GM18511 (cell line): Measurements from ENCODE around the gene GNAQ.
"Not testable (repeated sequence)": the region's sequence is repeated elsewhere in the genome, so short reads cannot be mapped to it uniquely, and the experiment has no call there.

Experiments
- ATAC-seq: cut with Tn5 transposase; IDR thresholded peaks from one replicate; pipeline ENCODE4 v1.9.1; 2021; ENCODE audit warnings: mild to moderate bottlenecking, moderate library complexity; ENCODE audit not compliant: unreplicated experiment

GNAQ gene

GRCh38 chr9:77752554-77752953 lies 279.1 kb downstream of the GNAQ start:
- no peak for ATAC-seq

DNA sequence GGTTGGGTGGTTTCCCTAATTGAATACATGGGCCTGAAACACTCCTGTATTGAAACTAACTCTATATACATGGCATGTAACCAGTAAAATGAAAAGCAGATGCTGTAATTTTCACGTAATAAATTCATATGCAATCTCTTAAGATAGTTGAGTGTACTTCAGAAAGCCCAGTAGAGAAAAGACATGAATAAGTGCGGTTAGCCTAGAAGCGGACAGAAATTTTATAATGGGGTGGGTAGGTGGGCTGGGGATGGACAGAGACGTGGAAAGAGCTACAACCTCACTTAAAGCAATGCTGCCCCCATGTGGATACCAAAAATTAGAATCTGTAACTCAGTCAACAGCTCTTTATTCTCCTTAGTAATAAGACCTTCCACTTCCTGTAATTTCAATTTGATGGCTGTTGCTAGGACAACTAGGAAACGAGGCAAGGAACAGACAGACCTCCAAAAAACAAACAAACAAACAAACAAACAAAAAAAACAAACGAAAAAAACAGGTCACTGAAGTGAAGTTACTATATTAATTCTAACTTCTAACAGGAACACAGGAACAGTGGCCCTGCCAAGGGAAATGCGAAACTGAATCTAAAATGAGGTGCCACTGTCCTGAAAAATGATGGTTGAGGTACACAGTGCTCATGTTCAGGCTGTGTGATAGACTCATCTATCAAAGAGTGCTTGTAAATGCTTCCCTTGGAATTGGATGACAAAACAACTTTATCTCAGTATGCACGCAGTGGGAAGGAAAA lies 280.1 kb downstream of the GNAQ start:
- peak; percentile 48 for ATAC-seq

- no peak for ATAC-seq
Observed at GRCh38 chr9:77750981-77751340, 280.6 kb downstream of the GNAQ start.

DNA sequence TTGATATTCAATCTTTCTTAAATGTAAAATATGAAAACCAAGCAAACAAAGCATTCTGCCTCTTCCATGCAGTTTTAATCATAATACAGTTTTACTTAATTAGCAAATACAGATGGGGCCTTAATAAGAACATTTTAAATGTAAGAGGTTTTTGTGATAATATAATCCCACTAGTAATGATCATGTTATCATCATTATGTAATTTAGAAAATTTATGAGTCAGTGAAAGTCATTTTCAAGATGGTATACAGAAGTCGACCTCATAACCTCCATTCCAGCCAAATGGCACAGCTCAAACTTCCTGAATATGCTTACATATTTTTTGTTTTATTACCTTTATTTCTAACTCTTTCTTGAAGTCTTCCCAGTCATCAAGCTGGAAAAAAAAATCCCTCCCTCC lies 281.3 kb downstream of the GNAQ start:
- no peak for ATAC-seq

GRCh38 chr9:77748214-77748772 lies 283.3 kb downstream of the GNAQ start:
- no peak for ATAC-seq

DNA sequence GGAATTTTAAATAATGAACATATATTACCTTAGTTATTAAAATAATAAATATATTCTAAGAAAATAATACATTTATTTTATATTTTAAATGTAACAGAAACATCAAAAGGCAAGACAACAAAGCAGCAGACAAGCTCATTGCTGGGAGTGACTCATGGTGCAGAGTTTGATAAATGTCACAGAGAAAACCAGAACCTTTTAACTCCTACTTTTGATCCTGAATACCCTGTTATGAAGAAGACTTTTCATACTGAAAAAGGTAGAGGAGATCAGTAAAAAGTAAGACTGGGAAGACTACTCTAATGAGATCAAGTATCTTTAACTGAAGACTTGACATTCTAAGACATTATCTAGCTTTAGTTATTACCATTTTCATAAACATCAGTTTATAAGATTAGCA lies 284.4 kb downstream of the GNAQ start:
- ATAC-seq: no peak

DNA sequence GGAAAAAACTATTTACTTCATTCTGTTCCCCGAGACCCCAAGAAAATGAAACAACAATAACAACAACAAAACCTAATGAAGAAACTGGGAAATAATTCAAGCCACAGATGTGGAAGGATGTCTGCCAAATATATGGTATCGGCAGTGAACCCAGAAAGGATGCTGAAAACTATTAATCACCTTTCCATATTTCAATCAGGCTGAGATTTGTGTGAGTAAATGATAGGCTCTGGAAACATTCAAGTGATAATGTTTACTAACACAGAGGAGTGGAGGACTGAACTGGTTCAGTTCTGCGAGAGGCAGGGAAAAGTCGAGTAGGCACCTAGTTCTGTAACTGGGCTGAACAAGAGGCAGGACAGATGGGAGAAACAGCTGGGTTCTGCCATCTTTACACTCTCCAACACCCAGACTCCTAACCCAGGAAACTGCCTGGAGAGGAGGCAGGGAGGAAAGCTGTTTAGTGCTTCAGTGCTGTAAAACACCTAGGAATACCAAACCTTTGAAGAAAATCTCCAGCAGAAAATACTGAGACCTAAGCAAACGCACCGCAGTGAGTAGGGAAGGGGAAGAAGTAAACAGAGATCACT lies 286.7 kb downstream of the GNAQ start:
- no peak for ATAC-seq

- no peak for ATAC-seq
Observed at GRCh38 chr9:77743386-77743785, 288.2 kb downstream of the GNAQ start.

DNA sequence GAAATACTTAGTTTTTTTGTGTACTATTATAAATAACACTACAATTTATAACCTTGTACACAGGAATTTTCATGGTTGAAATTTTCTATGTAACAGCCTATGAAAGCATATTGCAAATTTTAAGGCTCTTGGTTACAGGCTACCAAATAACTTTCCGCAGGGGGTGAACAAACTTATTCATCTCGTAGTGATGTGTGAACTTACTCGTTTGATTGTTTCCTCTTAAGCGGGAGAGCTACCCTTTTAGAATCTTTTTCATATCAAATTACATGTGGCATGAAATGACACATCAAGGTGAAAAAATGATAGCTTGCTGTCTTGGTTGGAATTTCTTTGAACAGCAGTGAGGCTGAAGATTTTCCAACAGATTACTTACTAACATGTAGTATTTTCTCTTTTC lies 292.7 kb downstream of the GNAQ start:
- ATAC-seq: no peak

DNA sequence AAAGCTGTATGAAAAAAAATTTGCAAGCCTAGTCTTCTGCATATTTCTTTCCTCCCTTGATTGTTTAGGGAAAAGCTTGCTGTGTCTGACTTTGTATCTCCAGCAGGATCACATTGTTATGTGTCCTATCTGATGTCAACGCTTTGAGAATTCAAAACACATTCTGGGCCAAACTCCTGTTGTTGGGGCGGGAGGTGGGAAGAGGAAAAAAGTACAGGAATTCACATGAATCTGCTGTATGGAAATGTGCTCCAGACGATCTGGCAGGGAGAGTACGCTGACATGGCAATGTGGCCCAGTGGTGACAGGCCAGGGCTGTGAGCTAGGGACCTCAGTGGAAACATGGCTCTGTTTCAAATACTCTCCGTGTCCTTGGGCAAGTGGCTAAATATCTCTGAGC lies 296.1 kb downstream of the GNAQ start:
- no peak for ATAC-seq

DNA sequence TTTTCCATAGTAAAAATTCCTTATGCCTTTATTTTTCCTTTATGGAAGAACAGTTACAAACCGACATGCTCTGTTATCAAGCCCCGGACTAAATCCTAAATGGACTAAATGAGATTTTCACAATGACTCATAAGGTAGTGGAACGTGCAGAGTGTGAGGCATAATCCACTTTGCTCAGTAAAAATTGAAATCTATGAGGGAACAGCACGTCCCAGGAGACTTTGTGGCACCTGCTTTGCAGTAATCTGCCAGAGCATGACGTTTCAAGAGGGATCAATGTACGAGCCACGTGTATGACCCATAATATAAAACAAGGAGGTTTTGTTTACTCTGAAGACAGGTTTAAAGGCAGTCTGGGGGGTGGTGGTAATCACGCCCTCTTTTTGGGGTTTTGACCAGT lies 299.7 kb downstream of the GNAQ start:
- peak; percentile 84 for ATAC-seq

GRCh38 chr9:77731008-77731698 lies 300.5 kb downstream of the GNAQ start:
- ATAC-seq: no peak

GRCh38 chr9:77729177-77729576 lies 302.4 kb downstream of the GNAQ start:
- ATAC-seq: no peak

GRCh38 chr9:77726814-77727213 lies 304.8 kb downstream of the GNAQ start:
- ATAC-seq: no peak

DNA sequence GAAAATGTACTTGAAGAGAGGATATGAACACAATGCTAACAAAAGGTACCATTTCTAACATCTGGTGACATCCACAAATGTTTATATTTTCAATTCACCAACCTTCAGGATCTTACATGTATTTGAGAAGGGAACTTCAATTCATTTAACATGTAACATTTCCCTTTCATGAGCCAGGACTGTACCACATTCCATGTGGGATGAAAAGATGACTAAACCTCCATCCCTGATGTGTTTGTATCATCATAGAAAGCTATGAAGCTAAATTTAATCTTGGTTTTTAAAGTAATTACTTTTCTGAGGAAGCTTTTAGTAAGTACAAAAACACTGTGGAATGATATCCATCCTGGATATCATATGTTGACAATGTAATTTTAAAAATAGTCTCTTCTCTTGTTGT lies 305.3 kb downstream of the GNAQ start:
- no peak for ATAC-seq

DNA sequence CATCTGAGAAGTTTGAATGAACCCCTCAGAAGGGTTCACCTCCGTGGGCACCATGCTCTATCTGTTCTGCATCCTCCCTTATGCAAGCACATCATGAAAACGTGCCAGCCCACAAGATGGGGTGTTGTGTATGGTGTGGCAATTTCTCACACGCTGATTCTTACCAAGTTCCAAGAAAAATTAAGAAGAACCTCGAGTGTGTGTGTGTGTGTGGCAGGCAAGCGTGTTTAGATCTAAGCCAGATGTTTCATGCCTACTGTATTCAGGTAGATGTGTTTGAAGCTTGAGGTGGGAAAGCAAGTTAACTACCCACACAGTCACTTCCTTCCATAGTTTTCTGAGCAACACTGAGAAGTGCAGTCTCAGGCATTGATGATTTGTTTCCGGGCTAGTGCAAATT lies 305.8 kb downstream of the GNAQ start:
- ATAC-seq: no peak

DNA sequence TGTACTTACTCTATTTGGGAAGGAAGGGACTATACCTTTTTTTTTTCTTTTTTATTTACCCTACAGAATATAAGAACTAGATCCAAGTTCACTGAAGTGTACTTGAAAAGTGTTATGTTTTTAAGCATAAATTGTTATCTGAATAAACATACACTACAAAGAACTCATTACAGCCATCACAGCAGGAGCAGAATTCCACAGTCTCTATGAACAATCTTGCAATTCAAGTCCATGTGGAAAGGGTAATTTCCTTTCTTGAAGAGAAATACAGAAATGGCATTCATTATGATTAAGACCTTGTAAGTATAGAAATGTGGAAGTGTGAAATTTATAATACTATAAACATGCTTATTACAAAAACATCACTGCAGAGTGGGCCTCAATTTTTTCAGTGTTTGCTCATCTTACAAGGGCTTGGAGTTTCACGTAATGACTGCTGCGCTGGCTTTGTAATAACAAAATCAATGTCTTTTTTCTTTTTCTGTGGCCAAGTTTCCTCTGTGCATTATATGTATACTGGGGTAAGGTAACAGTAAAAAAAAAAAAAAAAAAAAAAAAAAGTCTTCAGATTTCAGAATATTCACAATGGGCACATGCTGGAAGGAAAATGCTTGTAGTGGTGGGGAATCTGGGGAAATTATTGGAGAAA lies 306.4 kb downstream of the GNAQ start:
- ATAC-seq: no peak

GRCh38 chr9:77721156-77721555 lies 310.5 kb downstream of the GNAQ start:
- not testable (repeated sequence) for ATAC-seq

GRCh38 chr9:77719321-77719720 lies 312.3 kb downstream of the GNAQ start:
- ATAC-seq: no peak

GRCh38 chr9:77718298-77718640 lies 313.3 kb downstream of the GNAQ start:
- not testable (repeated sequence) for ATAC-seq

DNA sequence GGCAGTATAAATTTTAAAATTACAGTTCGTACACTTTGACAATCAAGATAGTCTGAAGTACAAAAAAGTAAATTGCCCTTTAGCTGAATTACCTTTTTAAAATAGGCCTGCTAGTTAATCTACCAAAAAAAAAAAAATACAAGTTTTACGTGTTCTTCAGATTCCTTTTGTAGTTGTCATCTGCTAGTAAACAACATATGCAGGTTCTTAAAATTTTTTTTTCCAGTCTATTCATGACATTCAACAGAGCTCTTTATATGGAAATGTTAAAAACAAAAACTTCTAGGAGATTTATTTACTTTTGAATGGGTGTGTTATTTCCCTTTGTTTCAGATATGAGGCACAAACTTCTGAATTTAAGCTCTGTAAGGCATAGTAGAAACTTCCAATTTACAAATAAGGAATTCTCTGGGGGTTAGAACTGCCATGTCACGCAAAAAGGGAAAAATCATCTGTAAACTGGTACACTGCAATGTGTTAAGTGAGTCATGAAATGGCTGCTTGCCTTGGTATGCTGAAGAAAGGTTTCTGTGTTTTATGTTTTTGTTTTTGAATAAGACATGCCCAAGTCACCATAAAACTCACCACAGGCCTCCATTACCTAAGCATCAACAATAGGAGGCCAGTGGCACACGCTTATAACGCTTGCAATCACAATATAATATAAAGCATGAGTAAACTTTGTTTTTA lies 313.9 kb downstream of the GNAQ start:
- ATAC-seq: not testable (repeated sequence)
